ENCODE results near the gene PBX2.
"Not testable (repeated sequence)": the region's sequence is repeated elsewhere in the genome, so short reads cannot be mapped to it uniquely, and the experiment has no call there.

PBX2 gene

GRCh38 chr6:32149932-32150870, 39.8 kb downstream of the PBX2 start:
- no peak for TF ChIP-seq POLR2A (IDR thresholded peaks at IDR 0.05; ENCODE audit: low read depth, low read length)
- FAIRE-seq (no peak), DNase-seq (ENCODE audit: insufficient read length, low spot score) (no peak)

GRCh38 chr6:32149092-32149755, 40.8 kb downstream of the PBX2 start:
- no peak for FAIRE-seq
- TF ChIP-seq POLR2A (IDR thresholded peaks at IDR 0.05; ENCODE audit: low read depth, low read length) = no peak
- no peak for DNase-seq (ENCODE audit: insufficient read length, low spot score)

DNA sequence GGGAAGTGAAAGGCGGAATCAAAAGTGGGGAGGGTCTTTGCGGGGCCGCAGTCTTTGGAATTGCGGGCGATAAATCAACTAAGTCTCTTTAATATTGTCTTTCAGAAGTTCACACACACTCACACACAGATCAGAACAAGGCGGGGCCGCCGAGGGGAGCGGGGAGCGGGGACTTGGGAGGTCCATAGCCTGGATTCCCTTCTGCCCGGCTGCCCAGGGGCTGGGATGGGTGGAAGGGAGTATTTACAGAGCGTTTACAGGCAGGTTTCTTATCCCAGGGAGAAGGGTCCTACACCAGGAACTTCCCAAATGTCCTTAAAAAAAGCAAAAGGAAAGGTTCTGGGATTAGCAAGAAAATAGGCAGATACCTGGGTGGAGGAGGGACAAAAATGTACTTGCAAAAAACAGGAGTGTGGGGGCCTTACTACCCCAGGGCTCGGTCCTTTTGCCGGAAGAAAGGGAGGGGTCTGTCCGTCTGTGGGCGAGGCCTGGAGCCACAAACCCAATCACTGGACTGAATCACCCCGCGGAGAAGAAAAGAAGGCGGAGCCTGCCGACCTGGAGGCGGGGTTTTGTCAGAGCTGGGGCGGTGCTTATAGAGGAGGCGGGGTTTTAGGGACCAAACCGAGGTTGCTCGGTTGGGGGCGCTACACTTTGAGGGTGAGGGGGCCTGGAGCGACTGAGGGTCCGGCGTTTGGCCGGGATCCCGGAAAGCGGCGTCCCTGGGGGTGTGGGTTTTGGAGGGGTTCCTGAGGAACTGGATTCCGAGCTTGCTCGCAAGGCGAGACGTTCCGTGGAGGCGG, 41.5 kb downstream of the PBX2 start:
- FAIRE-seq (no peak), DNase-seq (ENCODE audit: insufficient read length, low spot score) (no peak)
- TF ChIP-seq POLR2A (IDR thresholded peaks at IDR 0.05; ENCODE audit: low read depth, low read length) = no peak

DNA sequence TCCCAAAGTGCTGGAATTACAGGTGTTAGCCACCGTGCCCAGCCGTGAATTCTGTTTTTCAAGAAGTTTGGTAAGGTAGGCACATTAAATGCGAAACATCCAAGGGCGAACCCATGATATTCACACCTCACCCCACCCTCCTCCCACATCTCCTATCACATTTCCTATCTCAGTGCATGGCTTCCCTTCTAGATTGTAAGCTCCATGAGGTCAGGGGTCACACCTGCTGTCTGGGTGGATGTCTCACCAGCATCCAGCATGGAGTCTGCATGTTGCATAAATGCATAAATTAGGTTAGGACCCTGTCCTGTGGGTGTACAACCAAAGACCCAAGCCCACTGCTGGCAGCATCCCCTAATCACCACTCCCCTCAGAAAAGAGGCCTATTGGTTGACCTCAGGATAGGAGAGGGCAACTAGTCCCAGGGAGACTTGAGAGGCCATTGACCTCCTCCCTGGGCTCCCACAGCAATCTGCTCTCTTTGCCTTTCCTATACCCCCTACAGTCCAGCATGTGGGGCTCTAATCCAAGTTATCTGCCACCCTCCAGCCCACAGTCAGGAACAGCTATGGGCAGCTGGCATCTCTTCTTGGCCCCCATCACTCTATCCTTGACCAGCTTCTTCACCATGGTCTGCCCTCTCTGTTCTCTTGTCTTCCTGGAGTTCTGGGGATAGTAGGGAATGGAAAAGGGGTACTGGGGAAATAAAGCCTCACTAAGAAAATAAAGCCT, 42.4 kb downstream of the PBX2 start:
- TF ChIP-seq POLR2A (IDR thresholded peaks at IDR 0.05; ENCODE audit: low read depth, low read length) = no peak
- FAIRE-seq (no peak), DNase-seq (ENCODE audit: insufficient read length, low spot score) (no peak)

GRCh38 chr6:32146687-32147086, 43.3 kb downstream of the PBX2 start:
- DNase-seq (ENCODE audit: insufficient read length, low spot score) (no peak), FAIRE-seq (no peak)

DNA sequence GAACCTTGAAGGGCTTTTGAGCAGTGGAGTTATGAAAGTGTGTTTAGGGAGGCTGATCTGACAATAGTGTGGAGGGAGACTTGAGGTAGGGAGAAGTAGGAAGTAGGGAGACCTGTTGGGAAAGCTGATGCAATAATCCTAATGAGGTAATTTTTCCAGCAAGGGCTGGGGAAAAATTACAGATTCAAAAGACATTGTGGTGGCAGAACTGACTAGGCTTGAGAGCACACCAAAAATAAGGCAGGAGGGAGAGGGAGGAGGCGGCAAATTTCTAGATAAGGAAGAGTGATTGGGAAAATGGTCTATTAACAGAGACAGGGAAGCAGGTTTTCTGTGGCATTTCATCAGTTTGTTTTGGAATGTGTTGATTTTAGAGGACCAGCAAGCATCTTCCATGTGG, 43.7 kb downstream of the PBX2 start:
- no peak for DNase-seq (ENCODE audit: insufficient read length, low spot score)
- no peak for TF ChIP-seq POLR2A (IDR thresholded peaks at IDR 0.05; ENCODE audit: low read depth, low read length)
- FAIRE-seq = no peak

More at GRCh38 chr6:32146687-32147086, 43.3 kb downstream of the PBX2 start:
- no peak for TF ChIP-seq POLR2A (IDR thresholded peaks at IDR 0.05; ENCODE audit: low read depth, low read length)

- not testable (repeated sequence) for FAIRE-seq; DNase-seq (ENCODE audit: insufficient read length, low spot score)
These were observed 45.8 kb downstream of the PBX2 start for GRCh38 chr6:32144238-32144637.

- FAIRE-seq (no peak), DNase-seq (ENCODE audit: insufficient read length, low spot score) (no peak)
- no peak for TF ChIP-seq POLR2A (IDR thresholded peaks at IDR 0.05; ENCODE audit: low read depth, low read length)
These were observed 49.5 kb downstream of the PBX2 start for GRCh38 chr6:32140420-32141046.

GRCh38 chr6:32139590-32139989, 50.4 kb downstream of the PBX2 start:
- no peak for DNase-seq (ENCODE audit: insufficient read length, low spot score)
- no peak for TF ChIP-seq POLR2A (IDR thresholded peaks at IDR 0.05; ENCODE audit: low read depth, low read length)
- FAIRE-seq = no peak

GRCh38 chr6:32137454-32137853, 52.5 kb downstream of the PBX2 start:
- FAIRE-seq (no peak), DNase-seq (ENCODE audit: insufficient read length, low spot score) (no peak)
- no peak for TF ChIP-seq POLR2A (IDR thresholded peaks at IDR 0.05; ENCODE audit: low read depth, low read length)
